GM10266 (cell line): Measurements from ENCODE around the gene PLCB3.
"Not testable (repeated sequence)": the region's sequence is repeated elsewhere in the genome, so short reads cannot be mapped to it uniquely, and the experiment has no call there.

ENCODE experiments used
- DNase-seq: peaks from one replicate; pipeline ENCODE4 v3.0.0; 2012; ENCODE audit errors: extremely low spot score
- CTCF ChIP-seq: IDR thresholded peaks from 2 replicates; pipeline ENCODE4 v1.5.1; 2012; ENCODE audit warnings: mild to moderate bottlenecking, low read depth; ENCODE audit not compliant: control insufficient read depth, insufficient read depth; ENCODE audit errors: missing control alignments

PLCB3 gene

GRCh38 chr11:64305075-64305690, 53.9 kb downstream of the PLCB3 start, which contains the start of gene ESRRA:
ESRRA (plus strand) TSS chr11:64305524; CDS start chr11:64307180, 1,656 bp downstream.
- peak; percentile 100 for DNase-seq
- TF ChIP-seq CTCF = no peak

GRCh38 chr11:64305691-64306562, 54.6 kb downstream of the PLCB3 start:
- DNase-seq = no peak

GRCh38 chr11:64306563-64306875, 55.2 kb downstream of the PLCB3 start:
- no peak for DNase-seq
- no peak for TF ChIP-seq CTCF

More at GRCh38 chr11:64305691-64306562, 54.6 kb downstream of the PLCB3 start:
- peak; percentile 50 for TF ChIP-seq CTCF

- DNase-seq = no peak
Observed at GRCh38 chr11:64306876-64307622, 55.7 kb downstream of the PLCB3 start.

GRCh38 chr11:64307795-64308194, 56.5 kb downstream of the PLCB3 start:
- not testable (repeated sequence) for DNase-seq

More at GRCh38 chr11:64306876-64307622, 55.7 kb downstream of the PLCB3 start:
- no peak for TF ChIP-seq CTCF

- no peak for DNase-seq
- no peak for TF ChIP-seq CTCF
Observed at GRCh38 chr11:64312947-64313346, 61.6 kb downstream of the PLCB3 start.

- DNase-seq = no peak
- TF ChIP-seq CTCF = no peak
Observed at GRCh38 chr11:64313491-64314145, 62.3 kb downstream of the PLCB3 start.
